SH-SY5Y (cell line): Measurements from ENCODE around the gene ADAMTS13.

Source experiments
- GATA2 ChIP-seq: IDR thresholded peaks from 2 replicates; pipeline ENCODE4 v1.6.1; 2011; ENCODE audit warnings: mild to moderate bottlenecking, low read depth, low read length
- GATA3 ChIP-seq: IDR thresholded peaks from 2 replicates; pipeline ENCODE4 v1.6.1; 2011; ENCODE audit warnings: low read depth, mild to moderate bottlenecking, low read length, moderate library complexity

DNA sequence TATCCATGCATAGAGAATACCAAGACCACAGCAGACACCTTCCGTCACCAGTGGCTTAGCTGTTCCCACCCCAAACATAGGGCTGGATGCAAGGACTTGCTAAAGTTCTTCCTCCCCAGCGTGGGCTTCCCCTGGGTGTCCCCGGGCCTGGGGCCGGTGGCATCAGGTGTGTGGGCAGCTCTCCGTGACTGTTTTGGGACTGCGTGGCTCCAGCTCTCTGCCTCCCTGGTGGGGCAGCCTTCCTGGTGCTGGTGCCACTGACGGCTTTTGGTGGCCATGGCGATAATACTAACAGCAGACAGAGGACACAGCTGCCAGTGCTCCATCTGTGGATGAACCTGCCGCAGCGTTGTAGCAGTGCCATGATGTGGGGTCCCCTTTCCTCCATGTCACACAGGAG lies 42.5 kb downstream of the ADAMTS13 start:
- no peak for TF ChIP-seq GATA2
- TF ChIP-seq GATA3, result no peak
